ENCODE measurements around the gene THAP2.
"Not testable (repeated sequence)": the region's sequence is repeated elsewhere in the genome, so short reads cannot be mapped to it uniquely, and the experiment has no call there.

The THAP2 gene

DNA sequence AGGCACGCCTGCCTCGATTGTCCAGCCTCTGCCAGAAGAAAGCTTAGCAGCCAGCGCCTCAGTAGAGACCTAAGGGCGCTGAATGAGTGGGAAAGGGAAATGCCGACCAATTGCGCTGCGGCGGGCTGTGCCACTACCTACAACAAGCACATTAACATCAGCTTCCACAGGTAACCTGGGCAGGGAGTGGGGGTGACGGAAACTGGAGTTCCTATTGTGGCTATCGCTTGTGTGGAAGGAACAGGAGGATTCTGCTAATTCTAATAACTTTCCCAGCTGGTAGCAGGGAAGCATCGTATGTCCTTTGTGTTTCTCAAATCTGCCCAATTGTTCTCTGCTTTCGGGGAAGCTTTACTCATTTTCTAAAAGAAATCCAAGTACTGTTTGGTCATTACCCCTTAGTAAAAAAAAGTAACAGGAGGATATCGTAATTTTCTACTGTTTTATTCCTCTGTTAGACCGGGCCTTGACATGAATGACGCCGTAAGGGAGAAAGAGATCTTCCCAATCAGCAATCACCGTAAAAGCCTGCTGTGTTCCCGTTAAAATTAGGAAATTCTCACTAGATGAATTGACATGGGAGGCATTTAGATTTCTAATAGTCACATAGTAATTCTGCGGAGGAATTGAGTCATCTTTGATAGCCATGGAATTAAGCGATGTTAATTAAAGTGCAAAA lies 449 bp downstream of the THAP2 start:
- DNase-seq = peak; percentile 46

- DNase-seq = no peak
Measured at GRCh38 chr12:71665090-71665463, 976 bp downstream of the THAP2 start.

- DNase-seq = no peak
Measured at GRCh38 chr12:71666259-71666658, 2.2 kb downstream of the THAP2 start.

- DNase-seq = peak; percentile 62
Measured at GRCh38 chr12:71671311-71671710, 7.2 kb downstream of the THAP2 start.

DNA sequence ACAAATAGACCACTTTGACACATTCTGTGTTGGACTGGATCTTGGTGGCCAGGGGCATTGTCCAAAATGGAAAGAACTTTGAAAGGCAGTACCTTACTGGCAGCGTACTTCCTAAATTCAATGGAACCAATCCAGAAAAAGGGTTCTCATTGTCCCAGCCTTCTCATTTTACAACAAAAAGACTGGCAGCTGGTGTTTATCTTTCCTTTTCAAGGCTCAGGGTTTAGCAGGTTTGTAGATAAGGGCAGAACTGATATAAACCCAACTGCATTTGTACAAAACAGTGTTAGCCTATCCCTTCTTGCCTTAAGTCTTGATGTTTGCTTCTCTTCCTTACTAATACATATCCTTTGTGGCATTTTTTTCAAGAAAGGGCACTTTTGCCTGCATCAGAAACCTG lies 7.7 kb downstream of the THAP2 start:
- DNase-seq = peak; percentile 88

DNA sequence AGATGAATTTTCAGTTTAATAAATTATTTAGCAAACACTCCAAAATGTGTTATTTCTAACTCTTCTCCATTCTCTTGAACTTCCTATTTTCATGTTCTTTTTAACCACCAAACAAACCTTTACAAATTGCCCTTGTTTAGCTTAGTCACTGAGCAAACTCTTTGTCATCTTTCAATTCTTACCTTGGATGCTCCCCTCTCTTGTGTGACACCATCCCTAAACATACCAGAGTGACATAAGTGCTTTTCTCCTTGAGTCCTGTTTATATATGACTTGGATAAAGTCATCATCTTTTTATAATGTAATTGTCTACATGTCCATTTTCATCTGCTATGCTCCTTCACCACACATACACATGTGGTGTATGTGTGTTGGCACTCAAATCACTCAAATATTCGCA lies 18.4 kb downstream of the THAP2 start:
- no peak for DNase-seq

- DNase-seq = no peak
Measured at GRCh38 chr12:71683633-71684032, 19.5 kb downstream of the THAP2 start.

DNA sequence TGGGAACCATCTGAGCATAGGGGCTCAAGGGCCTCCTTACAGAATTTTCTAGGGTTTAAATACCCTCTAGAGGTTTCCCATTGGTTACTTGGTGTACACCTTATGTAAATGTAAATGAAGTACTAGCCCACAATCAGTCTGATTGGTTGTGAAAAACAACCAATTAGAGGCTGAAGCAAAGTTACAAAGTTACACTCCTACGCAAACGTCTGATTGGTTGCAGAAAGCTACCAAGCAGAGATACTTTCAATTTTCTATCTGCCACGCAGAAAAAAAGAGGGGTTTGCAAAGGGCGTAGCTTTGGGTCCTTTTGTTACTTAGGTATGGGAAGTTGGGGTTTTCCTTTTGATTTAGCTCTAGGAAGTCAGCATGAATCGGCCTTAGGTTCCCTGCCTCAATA lies 20.0 kb downstream of the THAP2 start:
- DNase-seq = no peak

DNA sequence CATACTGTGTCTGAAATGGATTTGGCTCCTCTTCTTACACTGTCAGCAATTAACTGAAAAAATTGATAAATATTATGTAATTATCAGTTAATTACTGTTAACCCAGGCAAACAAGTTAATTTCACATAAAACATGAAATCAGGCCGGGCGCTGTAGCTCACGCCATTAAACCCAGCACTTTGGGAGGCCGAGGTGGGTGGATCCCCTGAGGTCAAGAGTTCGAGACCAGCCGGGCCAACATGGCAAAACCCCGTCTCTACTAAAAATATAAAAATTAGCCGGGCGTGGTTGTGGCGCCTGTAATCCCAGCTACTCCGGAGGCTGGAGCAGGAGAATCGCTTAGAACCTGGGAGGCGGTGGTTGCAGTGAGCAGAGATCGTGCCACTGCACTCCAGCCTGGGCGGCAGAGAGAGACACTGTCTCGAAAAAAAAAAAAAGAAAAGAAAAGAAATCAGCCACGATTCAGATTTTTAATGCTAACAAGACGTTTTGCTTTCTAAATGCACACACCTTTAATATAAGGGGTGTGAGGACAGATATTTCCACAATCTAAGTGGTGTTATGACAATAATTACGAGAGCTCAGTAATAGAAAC lies 21.3 kb downstream of the THAP2 start:
- no peak for DNase-seq

- DNase-seq = peak; percentile 89
Measured at GRCh38 chr12:71685914-71686657, 22.0 kb downstream of the THAP2 start, which contains the start of gene TMEM19. TSS of gene TMEM19 (plus strand) at chr12:71686082. CDS start at chr12:71686681, 599 bp downstream.

GRCh38 chr12:71686658-71687025 lies 22.5 kb downstream of the THAP2 start:
- no peak for DNase-seq

DNA sequence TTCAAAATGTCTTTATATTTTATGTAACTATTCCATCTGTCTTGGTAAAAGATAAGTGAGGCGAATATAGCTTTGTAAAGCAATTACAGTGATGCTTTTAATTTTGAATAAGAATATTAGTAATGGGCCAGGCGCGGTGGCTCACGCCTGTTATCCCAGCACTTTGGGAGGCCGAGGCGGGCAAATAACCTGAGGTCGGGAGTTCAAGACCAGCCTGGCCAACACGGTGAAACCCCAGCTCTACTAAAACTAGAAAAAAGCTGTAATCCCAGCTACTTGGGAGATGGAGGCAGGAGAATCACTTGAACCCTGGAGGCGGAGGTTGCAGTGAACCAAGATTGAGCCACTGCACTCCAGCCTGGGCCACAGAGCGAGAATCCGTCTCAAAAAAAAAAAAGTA lies 23.1 kb downstream of the THAP2 start:
- not testable (repeated sequence) for DNase-seq

DNA sequence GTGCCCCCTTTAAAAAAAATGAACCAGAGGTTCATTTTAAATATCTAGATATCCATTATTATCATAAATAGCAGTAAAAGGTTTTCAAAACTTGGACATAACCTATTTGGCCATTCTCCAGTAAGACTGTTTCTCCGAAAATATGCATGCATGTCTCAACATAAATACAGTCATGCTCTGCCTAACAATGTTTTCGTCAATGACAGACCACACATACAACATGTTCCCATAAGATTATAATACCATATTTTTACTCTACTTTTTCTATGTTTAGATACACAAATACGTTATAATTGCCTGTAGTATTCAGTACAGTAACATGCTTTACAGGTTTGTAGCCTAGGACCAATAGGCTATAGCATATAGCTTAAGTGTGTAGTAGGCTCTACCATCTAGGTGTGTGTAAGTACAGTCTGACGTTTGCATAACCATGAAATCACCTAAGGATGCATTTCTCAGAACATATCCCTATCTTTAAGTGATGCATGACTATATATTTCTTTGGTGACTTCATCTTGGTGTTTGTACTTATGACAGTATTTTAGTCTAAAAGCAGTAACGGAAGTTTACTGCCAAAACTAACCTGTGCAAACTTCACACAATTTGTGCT lies 25.0 kb downstream of the THAP2 start:
- DNase-seq = no peak

- peak; percentile 98 for DNase-seq
Measured at GRCh38 chr12:71691504-71692129, 27.5 kb downstream of the THAP2 start.

DNA sequence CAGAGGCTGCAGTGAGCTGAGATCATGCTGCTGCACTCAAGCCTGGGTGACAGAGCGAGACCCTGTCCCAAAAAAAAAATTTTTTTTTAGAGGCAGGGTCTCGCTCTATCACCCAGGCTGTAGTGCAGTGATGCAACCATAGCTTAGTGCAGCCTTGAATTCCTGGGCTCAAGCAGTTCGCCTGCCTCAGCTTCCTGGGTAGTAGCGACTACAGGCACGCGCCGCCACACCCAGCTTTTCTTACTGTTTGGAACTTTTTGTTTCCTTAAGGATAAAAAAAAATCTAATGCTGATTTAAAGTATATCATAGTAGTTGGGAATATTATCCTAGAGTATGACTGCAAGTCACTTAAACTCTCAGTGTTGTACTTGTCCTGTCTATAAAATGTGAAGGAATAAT lies 29.0 kb downstream of the THAP2 start:
- DNase-seq = no peak

- not testable (repeated sequence) for DNase-seq
Measured at GRCh38 chr12:71693651-71694050, 29.6 kb downstream of the THAP2 start.

DNA sequence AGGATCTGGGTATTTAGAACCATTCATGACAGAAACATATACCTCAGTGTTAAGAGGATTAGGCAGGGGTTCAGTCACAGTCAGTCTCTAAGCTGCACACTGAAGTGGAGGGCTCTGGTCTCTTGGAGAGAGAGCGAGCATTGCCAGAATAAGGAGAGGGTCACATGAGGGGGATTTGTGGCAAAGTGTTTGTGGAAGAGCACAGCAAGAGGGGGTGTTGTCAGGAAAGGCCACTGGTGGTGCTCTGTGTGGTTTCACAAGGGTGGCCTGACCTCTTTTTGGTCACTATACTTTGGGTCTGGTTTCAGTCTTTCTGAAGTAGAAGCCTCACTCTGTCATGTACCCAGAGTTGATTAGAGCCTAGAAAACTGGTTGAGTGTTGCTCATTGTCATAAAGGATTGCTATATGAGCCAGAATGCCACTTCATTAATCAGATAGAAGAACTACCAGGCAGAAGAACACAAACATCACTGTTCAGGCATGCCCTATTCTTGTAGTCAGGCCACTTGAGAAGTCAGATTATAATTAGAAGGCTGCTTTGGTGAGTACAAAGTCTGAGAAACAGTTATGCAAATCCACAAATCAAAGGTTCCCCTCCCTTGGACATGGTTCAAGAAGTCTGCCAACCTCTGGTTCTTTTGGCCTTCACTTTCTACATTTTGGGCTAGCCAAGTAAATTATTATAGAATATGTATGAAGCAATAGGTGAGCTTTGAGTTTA lies 30.2 kb downstream of the THAP2 start:
- DNase-seq = peak; percentile 90

GRCh38 chr12:71695782-71696181 lies 31.7 kb downstream of the THAP2 start:
- DNase-seq = no peak

GRCh38 chr12:71702181-71702580 lies 38.1 kb downstream of the THAP2 start:
- DNase-seq = not testable (repeated sequence)

DNA sequence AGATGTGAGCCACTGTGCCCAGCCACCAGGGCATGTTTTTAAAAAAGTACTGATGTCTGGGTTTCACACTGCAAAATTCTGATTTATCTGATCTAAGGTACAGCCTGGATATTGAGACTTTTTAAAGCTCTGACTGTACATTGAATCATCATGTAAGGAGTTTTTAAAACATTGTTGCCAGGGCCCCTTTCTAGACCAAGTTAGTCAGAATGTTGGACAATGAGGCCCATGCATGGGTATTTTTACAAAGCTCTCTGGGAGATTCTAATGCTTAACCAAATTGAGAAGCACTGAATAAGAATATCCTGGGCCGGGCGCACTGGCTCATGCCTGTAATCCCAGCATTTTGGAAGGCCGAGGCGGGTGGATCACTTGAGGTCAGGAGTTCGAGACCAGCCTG lies 38.5 kb downstream of the THAP2 start:
- no peak for DNase-seq

- DNase-seq = peak; percentile 92
Measured at GRCh38 chr12:71703206-71703605, 39.1 kb downstream of the THAP2 start.

- no peak for DNase-seq
Measured at GRCh38 chr12:71704920-71705319, 40.8 kb downstream of the THAP2 start.

DNA sequence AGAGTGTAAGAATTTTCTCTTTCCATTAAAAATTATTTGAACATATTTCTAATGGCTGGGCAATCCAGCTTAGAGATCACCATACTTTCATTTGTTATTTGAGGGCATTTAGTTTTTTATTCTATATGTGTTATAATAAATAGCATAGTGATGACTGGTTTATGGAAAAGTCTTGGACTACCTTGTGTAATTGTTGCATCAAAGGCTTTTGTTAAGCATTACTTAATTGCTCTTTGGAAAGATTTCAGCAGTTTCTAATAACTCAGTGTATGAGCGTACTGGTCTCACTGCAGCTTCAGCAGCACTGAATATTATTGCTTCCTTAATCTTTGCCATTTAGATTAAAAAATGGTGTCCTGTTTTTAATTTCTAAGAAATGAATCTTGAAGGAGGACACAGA lies 44.6 kb downstream of the THAP2 start:
- DNase-seq = no peak

Data from NCI-H2171 treated with DMSO at 0.1 percent for 48 hours (cell line).